GM21381 (cell line): ENCODE measurements around the gene KRTAP12-3.
"Not testable (repeated sequence)": the region's sequence is repeated elsewhere in the genome, so short reads cannot be mapped to it uniquely, and the experiment has no call there.

Experiments
- ATAC-seq: cut with Tn5 transposase; IDR thresholded peaks from one replicate; pipeline ENCODE4 v1.9.1; 2021; ENCODE audit warnings: mild to moderate bottlenecking, moderate library complexity; ENCODE audit not compliant: unreplicated experiment

The KRTAP12-3 gene

DNA sequence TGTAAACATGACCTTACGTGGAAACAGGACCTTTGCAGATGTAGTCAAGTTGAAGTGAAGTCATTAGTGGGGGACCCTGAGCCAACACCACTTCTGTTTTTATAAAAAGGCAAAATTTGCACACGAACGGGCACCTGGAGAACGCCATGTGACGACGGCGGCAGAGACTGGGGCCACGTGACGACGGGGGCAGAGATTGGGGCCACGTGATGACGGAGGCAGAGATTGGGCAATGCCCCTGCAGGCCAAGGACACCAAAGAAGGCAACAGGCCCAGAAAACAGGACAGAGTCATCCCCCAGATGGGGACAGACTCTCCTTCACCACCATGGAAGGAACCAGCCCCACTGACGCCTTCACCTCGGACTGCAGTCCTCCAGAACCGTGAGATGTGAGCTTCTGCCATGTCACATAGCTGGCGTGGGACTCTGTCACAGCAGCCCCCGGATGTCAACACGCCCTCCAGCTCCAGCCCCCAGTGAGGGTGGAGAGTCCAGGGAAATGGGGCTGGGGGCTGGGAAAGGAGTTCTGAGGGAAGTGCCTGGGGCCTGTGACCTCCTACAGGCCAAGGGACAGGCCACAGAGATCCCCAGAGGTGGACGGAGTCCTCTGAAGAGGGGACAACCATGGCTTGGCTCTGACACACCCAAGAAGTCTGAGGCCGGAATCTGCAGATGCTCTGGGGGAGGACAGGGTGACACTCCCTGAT, 7.3 kb upstream of the KRTAP12-3 start:
- ATAC-seq = no peak

- ATAC-seq = no peak
Observed at GRCh38 chr21:44650973-44651675, 6.6 kb upstream of the KRTAP12-3 start.

DNA sequence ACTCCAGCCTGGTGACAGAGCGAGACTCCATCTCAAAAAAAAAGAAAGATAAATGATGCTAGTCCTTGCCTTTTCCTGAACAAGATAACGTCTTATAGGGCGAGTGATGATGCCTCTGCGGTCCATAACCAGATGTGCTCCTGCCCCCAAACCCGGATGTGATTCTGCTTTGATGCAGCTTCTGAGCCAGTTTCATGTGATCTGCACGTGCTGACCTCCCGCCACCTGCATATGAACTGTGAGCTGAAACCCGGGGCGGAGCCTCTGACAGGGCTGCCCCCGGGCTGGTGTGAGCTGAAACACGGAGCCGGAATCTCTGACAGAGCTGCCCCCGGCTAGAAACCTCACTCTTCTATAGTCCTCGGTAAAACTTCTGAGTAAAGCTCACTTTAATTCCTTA, 4.6 kb upstream of the KRTAP12-3 start:
- ATAC-seq = no peak

DNA sequence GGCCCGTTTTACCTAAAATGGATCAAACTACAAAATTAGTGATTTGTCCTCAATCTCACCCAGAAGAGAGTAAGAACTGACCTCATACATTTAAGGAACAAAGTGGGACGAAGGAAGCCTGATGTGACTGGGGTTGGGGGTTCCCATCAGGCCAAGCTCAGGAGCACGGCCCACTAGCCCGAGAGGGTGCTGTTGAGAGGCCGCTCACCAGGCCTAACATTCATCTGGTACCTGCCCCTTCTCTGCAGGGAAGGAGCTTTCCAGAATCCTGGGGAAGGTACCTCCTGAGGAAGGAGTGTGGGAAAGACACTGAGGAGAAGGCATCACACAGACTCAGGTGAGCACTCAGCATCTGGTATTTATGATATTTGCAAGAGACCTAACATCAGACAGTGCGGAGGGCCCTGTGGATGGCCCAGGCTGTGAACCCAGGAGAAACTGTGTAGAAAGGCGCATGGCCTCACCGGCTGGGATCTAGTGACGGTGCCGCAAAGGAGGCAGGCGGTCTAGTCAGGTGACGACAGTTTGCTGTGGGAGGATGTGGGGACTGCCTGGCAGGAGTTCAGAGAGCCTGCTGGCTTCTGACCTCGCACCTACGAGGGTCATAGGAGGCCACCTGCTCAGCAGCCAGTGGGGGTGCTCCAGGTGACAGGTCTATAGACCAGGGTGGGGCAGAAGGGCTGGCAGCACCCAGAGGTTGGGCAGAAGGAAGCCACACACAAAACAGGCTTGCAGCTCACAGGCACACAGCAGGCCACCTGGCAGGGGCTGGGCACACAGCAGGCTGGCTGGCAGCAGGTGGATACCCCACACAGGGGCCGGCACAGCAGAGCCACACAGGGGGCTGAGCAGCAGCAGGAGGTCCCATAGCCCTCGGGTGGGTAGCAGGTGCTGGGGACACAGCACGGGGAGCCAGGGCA, 3.8 kb upstream of the KRTAP12-3 start:
- no peak for ATAC-seq

DNA sequence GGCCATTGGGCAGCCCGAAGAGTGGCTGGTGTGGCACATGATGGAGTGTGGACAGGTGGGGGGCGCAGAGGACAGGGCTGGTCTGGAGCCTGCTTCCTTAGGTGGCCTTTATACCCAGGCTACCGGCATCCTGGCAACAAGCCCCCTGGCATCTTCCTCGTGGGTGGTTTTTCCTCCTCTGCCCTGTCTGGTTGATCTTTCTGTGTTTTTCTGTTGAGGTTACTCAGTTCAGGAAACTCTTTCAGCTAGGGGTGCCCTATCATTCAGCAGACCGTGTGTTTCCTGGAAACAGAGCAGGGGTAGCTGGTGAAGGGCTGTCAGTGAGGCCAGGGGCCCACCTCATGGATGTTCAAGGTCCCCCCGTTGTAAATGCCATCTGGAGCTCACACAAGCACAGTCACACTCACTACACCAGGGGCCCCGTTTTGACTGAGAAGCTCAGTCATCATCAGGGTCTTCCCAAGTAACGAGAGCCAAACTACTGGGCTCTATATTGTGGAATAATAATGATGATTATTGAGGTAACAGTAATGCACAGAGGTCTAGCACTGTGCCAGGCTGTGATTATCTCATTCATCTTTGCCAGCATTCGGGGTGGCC, 3.1 kb upstream of the KRTAP12-3 start, which contains the start of gene KRTAP12-4:
KRTAP12-4 (minus strand) TSS at position 84 of the 600 bp plus-strand sequence; CDS start at position 39, 45 bp downstream.
- no peak for ATAC-seq

DNA sequence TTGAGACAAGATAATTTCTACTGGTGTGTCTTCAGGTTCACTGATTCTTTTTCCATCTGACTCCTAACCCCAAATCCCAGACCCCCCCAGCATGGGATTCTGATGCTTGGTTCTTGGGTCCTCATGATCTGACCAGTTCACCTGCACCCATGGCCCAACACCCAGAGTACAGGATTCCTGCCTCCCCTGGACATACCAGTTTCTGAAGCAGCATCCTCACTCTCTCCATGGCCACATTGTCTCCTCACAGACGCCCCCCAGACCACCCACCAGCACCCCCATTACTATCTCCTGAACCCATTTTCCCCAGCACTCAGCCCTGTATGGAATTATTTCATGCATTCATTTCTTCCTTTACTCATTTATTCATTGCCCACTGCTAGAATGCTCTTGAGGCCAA, 864 bp upstream of the KRTAP12-3 start:
- no peak for ATAC-seq

DNA sequence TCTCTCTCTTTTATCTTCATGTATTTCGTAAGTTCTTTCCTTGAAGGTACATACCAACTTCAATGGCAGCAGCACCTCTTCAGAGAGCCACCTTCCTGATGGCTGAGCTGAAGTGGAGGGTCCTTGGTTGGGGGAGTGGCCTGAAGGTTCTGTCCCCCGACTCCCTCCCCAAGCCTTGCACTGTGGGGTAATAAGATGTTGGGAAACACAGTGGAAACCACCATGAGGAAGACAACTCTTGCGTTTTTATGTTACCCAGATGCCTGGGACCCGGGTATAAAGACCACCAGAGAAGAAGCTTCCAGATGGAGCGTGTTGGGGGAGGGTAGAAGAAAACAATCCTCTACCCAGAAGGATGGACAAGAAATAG, 794 bp downstream of the KRTAP12-3 start:
- ATAC-seq = no peak

GRCh38 chr21:44658913-44659595, 1.3 kb downstream of the KRTAP12-3 start:
- ATAC-seq = no peak

- ATAC-seq = not testable (repeated sequence)
Observed at GRCh38 chr21:44661567-44661966, 3.8 kb downstream of the KRTAP12-3 start.

GRCh38 chr21:44664691-44665090, 7.0 kb downstream of the KRTAP12-3 start:
- no peak for ATAC-seq

DNA sequence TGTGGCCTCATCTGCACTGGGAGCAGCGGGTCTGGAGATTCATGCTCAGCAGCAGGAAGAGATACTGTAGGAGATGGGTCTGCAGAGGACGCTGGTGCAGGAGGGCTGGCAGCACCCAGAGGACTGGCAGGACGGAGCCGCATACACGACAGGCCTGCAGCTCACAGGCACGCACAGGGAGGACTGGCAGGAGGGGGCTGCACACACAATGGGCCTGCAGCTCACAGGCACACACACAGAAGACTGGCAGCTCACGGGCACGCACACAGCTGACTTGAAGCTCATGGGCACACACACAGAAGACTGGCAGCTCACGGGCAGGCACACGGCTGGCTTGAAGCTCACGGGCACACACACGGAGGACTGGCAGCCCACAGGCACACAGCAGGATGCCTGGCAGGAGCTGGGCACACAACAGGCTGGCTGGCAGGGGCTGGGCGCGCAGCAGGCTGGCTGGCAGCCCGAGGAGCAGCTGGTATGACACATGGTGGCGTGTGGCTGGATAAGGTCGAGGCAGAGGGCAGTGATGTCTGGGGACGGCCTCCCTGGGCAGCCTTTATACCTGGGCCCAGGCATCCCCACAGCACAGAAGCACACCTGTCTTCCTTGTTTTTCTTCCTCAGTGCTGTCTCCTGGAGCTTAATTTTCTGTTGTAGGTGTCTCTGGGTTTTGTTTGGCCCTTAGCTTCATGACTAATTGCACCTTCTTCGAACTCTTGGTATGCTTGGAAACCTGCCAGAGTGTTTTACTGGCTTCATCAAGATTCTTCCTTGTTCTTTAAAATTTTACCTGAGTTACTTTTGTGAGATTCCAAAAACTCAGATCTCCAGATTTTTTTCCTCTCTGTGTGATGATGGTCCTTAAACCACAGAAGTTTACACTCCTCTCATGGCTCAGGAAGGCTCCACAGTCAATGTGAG, 8.9 kb downstream of the KRTAP12-3 start, which contains the start of gene KRTAP12-2:
KRTAP12-2 (minus strand) TSS at position 527 of the 920 bp plus-strand sequence; CDS start at position 486, 41 bp downstream.
- ATAC-seq = no peak

DNA sequence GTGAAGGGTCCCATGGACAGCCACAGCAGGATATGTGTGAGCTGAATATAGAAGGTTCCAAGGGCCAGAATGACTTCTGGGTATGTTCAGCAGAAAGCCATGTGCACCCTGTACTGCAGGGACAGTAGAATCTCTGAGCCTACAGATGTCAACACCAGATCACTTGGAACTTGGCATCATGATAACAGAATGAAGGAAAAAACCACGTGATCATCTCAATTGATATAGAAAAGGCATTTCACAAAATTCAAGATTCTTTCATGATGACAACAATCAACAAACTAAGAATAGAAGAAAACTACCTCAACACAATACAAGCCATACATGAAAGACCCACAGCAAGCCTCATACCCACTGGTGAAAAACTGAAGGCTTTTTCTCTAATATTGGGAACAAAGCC, 9.9 kb downstream of the KRTAP12-3 start:
- no peak for ATAC-seq

- ATAC-seq = no peak
Observed at GRCh38 chr21:44670642-44671432, 13.1 kb downstream of the KRTAP12-3 start.

GRCh38 chr21:44671911-44672310, 14.2 kb downstream of the KRTAP12-3 start:
- no peak for ATAC-seq

GRCh38 chr21:44677881-44678280, 20.1 kb downstream of the KRTAP12-3 start:
- ATAC-seq = no peak

DNA sequence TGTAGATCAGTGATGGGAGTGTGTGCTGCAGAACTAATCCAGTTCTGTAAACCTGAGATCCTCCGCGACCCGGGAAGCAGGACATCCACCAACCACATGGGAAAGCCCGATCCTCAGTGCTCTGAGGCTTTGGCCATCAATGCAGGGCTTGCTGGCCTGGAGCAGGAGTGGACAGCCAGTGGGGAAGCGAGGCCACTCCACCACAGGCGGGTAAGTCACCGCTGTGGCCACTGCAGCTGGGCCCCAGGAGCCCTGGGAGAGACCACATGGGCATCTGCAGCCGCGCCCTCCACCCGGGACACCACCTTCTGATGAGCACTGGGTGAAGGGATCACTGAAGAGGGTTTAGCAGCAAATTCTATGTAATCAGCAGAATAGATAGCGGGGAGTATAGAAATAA, 23.4 kb downstream of the KRTAP12-3 start:
- ATAC-seq = no peak

GRCh38 chr21:44681861-44682579, 24.3 kb downstream of the KRTAP12-3 start, which contains the start of gene KRTAP12-1:
KRTAP12-1 (minus strand) TSS chr21:44682163; CDS start chr21:44682123, 40 bp downstream.
- no peak for ATAC-seq
